Neural crest cell (in vitro differentiated cells): Measurements from ENCODE around the gene HERC3. TPM values are rescaled to one million over a fixed set of nuclear protein-coding genes. Genes with fewer than 3 reads are reported as not detected.

Experiments used
- DNase-seq: peaks from one replicate; pipeline ENCODE4 v3.0.0; 2021; ENCODE audit warnings: low read depth, mixed read lengths, low spot score
- H3K27ac Mint-ChIP-seq: one replicate; pipeline ENCODE4 v1.8.0; 2021; ENCODE audit warnings: mild to moderate bottlenecking, mixed read lengths; ENCODE audit not compliant: unreplicated experiment
- H3K27me3 Mint-ChIP-seq: 2 replicates; pipeline ENCODE4 v1.8.0; 2021; ENCODE audit warnings: low read depth, mild to moderate bottlenecking, mixed read lengths
- H3K36me3 Mint-ChIP-seq: 2 replicates; pipeline ENCODE4 v1.8.0; 2021; ENCODE audit warnings: low read depth, mild to moderate bottlenecking, mixed read lengths
- H3K4me1 Mint-ChIP-seq: 2 replicates; pipeline ENCODE4 v1.8.0; 2021; ENCODE audit warnings: mixed read lengths
- H3K4me3 Mint-ChIP-seq: one replicate; pipeline ENCODE4 v1.8.0; 2021; ENCODE audit warnings: mild to moderate bottlenecking, mixed read lengths
- H3K9me3 Mint-ChIP-seq: 2 replicates; pipeline ENCODE4 v1.8.0; 2021; ENCODE audit warnings: mixed read lengths
- CTCF ChIP-seq: fragments of 200-600 bp; sonication (generic); conservative IDR thresholded peaks from 2 replicates; pipeline ENCODE4 v1.5.0; 2021; ENCODE audit warnings: antibody characterized with exemption, mild to moderate bottlenecking
- total RNA-seq: library from RNA; stranded (reverse); gene quantifications from 2 replicates; pipeline ENCODE4 v1.2.1, GENCODE V29; 2021

HERC3 gene
- total RNA-seq, 1 donor from 2014 or later = 6.5 TPM

- Mint-ChIP-seq H3K27me3 (no peaks in the 10 kb centered on the region), H3K9me3 (peaks cover 2% of the 10 kb centered on the region), H3K27ac (no peak overlapping the region), H3K4me3 (no peak overlapping the region), H3K36me3 (peaks cover 6% of the 10 kb centered on the region), H3K4me1 (no peaks in the 10 kb centered on the region)
- DNase-seq = no peak
- TF ChIP-seq CTCF = no peak
Observed at GRCh38 chr4:88629826-88630225, 37.5 kb downstream of the HERC3 start.

GRCh38 chr4:88630756-88631155 is 38.5 kb downstream of the HERC3 start:
- TF ChIP-seq CTCF = no peak
- Mint-ChIP-seq H3K27me3 (no peaks in the 10 kb centered on the region), H3K4me1 (no peaks in the 10 kb centered on the region), H3K27ac (no peak overlapping the region), H3K4me3 (no peak overlapping the region), H3K9me3 (peaks cover 9% of the 10 kb centered on the region), H3K36me3 (peaks cover 13% of the 10 kb centered on the region)
- DNase-seq = no peak

GRCh38 chr4:88643932-88644331 is 51.7 kb downstream of the HERC3 start:
- Mint-ChIP-seq H3K9me3 (peaks cover 13% of the 10 kb centered on the region), H3K27me3 (no peaks in the 10 kb centered on the region), H3K4me3 (no peak overlapping the region), H3K36me3 (peaks cover 2% of the 10 kb centered on the region), H3K4me1 (peaks cover 4% of the 10 kb centered on the region), H3K27ac (no peak overlapping the region)
- DNase-seq = no peak
- no peak for TF ChIP-seq CTCF

- peaks cover 8% of the 10 kb centered on the region for H3K9me3 Mint-ChIP-seq
- H3K4me1 Mint-ChIP-seq = peaks cover 4% of the 10 kb centered on the region
- no peak overlapping the region for H3K27ac Mint-ChIP-seq
Observed at GRCh38 chr4:88645994-88646393, 53.7 kb downstream of the HERC3 start.

GRCh38 chr4:88646528-88647280 is 54.4 kb downstream of the HERC3 start:
- H3K9me3 Mint-ChIP-seq = peaks cover 8% of the 10 kb centered on the region
- peaks cover 4% of the 10 kb centered on the region for H3K4me1 Mint-ChIP-seq
- H3K36me3 Mint-ChIP-seq = peaks cover 3% of the 10 kb centered on the region
- no peak overlapping the region for H3K4me3 Mint-ChIP-seq
- H3K27me3 Mint-ChIP-seq = no peaks in the 10 kb centered on the region
- no peak overlapping the region for H3K27ac Mint-ChIP-seq
- DNase-seq = no peak
- no peak for TF ChIP-seq CTCF

More at GRCh38 chr4:88645994-88646393, 53.7 kb downstream of the HERC3 start:
- no peak for DNase-seq
- TF ChIP-seq CTCF = no peak
- no peak overlapping the region for H3K4me3 Mint-ChIP-seq
- H3K36me3 Mint-ChIP-seq = peaks cover 3% of the 10 kb centered on the region
- H3K27me3 Mint-ChIP-seq = no peaks in the 10 kb centered on the region
